SJCRH30 (cell line): ENCODE results near the gene ZNF12. TPM values are rescaled to one million over a fixed set of nuclear protein-coding genes. Genes with fewer than 3 reads are reported as not detected.
A peak's percentile ranks its signal among the peaks of the same experiment; 100 is the strongest.
"Not testable (repeated sequence)": the region's sequence is repeated elsewhere in the genome, so short reads cannot be mapped to it uniquely, and the experiment has no call there.

Source experiments
- DNase-seq, 2 experiments: peaks; one replicate each; pipeline ENCODE4 v3.0.0-alpha.2; 2015 to 2020
- H3K27ac ChIP-seq: fragments of 250-450 bp; sonication (Bioruptor Pico); 2 replicates; pipeline ENCODE4 v1.5.1; 2020; ENCODE audit warnings: mild to moderate bottlenecking, moderate library complexity
- H3K27me3 ChIP-seq: fragments of 250-450 bp; sonication (Bioruptor Pico); 2 replicates; pipeline ENCODE4 v1.5.1; 2020; ENCODE audit warnings: mild to moderate bottlenecking, moderate library complexity
- H3K36me3 ChIP-seq: fragments of 250-450 bp; sonication (Bioruptor Pico); 2 replicates; pipeline ENCODE4 v1.5.1; 2020; ENCODE audit warnings: mild to moderate bottlenecking, moderate library complexity
- H3K4me1 ChIP-seq: fragments of 250-450 bp; sonication (Bioruptor Pico); 2 replicates; pipeline ENCODE4 v1.5.1; 2020; ENCODE audit warnings: mild to moderate bottlenecking, moderate library complexity
- H3K4me3 ChIP-seq: fragments of 250-450 bp; sonication (Bioruptor Pico); 2 replicates; pipeline ENCODE4 v1.5.1; 2020; ENCODE audit warnings: mild to moderate bottlenecking, moderate library complexity
- H3K9me3 ChIP-seq: fragments of 250-450 bp; sonication (Bioruptor Pico); replicated peaks from 2 replicates; pipeline ENCODE4 v1.5.1; 2020; ENCODE audit warnings: mild to moderate bottlenecking, moderate library complexity
- total RNA-seq: library from RNA; depleted of rRNA; stranded (reverse); fragments of >200 nt; shearing (Covaris generic); gene quantifications from 2 replicates; pipeline ENCODE4 v1.2.3, GENCODE V29; 2014; rRNA removed

The ZNF12 gene
- 37.7 and 41.6 TPM in 2 replicates for total RNA-seq

- Histone ChIP-seq H3K9me3 (peaks cover 17% of the 10 kb centered on the region), H3K36me3 (peaks cover 28% of the 10 kb centered on the region), H3K4me3 (peak within 1 kb of the TSS; percentile 81), H3K27me3 (no peaks in the 10 kb centered on the region), H3K4me1 (no peaks in the 10 kb centered on the region), H3K27ac (peak within 1 kb of the TSS; percentile 87)
- DNase-seq = peak; percentile 98 to 99
Measured at GRCh38 chr7:6706666-6707407, at the start of gene ZNF12. ZNF12 (minus strand) TSS chr7:6706947; CDS start chr7:6705173, 1,774 bp downstream.

GRCh38 chr7:6753964-6754363 is 47.2 kb upstream of the ZNF12 start, which contains the start of gene RSPH10B2:
RSPH10B2 (plus strand) TSS chr7:6754103; CDS start chr7:6757678, 3,575 bp downstream.
- not testable (repeated sequence) for H3K36me3 ChIP-seq, H3K4me3 ChIP-seq, H3K9me3 ChIP-seq, DNase-seq, H3K4me1 ChIP-seq, H3K27ac ChIP-seq, H3K27me3 ChIP-seq

DNA sequence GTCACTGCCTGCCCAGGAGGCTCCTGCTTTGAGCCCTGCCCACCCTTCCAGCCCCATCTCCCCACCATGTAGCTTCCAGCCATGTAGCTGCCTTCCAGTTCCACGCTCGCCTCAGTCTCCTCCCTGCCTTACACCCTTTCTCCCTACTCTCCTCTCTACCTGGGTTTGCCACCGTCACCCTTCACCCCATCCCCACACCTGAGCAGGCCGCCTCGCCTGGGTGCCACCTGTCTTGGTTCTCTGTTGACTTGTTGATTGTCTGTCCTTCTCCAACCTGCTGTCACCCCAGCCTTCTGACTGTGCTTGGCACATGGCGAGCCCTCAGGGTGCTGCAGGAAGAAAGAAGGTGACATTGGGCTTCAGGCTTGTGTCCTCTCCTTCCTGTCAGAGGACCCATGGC is 43.4 kb upstream of the ZNF12 start:
- H3K27me3 ChIP-seq, H3K4me3 ChIP-seq, H3K27ac ChIP-seq, H3K9me3 ChIP-seq, H3K36me3 ChIP-seq, DNase-seq, H3K4me1 ChIP-seq: not testable (repeated sequence)

DNA sequence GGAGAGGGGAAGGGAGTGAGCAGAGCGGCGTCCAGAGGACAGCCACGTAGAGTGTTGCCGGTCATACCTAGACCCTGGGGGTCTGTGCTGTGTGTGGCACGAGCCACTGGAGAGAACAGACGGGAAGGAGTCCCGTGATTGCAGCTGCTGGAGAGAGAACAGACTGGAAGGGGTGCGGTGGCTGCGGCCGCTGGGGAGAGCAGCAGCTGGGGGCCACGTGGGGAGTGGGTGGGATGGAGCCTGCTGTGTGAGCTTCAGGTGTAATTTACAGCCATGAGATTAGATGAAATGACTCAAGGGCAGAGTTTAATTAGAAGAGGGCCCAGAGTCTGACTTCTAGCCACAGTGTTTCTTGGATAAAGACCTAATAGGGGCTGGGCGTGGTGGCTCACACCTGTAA is 42.6 kb upstream of the ZNF12 start:
- H3K9me3 ChIP-seq, H3K36me3 ChIP-seq, H3K27me3 ChIP-seq, DNase-seq, H3K4me1 ChIP-seq, H3K27ac ChIP-seq, H3K4me3 ChIP-seq: not testable (repeated sequence)

DNA sequence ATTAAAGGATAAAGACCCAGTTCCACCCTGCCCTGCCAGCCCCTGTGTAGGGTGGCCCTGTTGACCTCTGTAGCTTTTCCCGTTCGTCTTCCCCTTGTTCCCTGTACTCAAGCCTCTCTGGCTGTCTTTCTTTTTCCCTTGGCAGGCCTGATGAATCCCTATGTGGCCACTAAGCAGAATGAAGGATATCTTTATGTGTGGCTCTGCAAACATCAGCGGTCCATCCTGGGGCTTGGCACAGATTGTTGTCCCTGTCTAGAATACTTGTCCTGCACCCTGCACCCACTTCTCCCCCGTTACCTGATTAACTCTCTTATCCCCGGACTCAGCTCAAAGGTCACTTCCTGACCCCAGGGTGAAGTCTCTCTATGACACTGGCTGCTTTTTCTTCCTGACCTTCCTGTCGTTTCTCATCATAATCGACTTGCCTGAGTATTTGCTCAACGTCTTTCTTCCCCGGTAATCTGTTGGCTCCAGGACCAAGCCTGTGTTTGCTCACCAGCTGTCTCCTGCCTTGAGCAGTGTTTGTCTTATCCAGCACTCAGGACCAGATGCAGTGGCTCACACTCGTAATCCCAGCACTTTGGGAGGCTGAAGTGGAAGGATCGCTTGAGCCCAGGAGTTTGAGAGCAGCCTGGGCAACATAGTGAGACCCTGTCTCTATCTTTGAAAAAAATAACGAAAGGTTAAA is 37.8 kb upstream of the ZNF12 start:
- not testable (repeated sequence) for H3K4me3 ChIP-seq, H3K27ac ChIP-seq, H3K9me3 ChIP-seq, DNase-seq, H3K4me1 ChIP-seq, H3K27me3 ChIP-seq
- H3K36me3 ChIP-seq = peaks cover 12% of the 10 kb centered on the region; the same call in 1 of the 2 replicates

DNA sequence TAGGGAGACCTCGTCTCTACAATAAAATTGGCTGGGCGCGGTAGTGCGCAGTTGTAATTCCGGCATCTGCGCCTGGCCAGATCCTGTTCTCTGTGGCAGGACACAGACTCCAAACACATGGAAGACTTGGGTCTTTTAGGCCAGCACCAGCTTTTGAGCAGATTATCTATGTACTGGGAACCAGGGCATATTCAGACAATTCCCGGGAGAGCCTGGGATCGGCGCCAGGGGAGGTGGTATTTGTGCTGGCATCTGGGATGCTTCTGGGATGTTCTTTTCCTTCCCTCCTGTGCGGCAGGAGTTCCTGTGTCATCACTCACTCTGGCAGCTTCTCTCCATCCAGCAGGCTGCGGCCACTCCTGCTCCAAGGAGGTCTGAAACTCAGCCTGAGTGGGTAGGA is 31.7 kb upstream of the ZNF12 start:
- H3K4me3 ChIP-seq, H3K4me1 ChIP-seq, DNase-seq, H3K9me3 ChIP-seq, H3K27ac ChIP-seq, H3K27me3 ChIP-seq: not testable (repeated sequence)
- peaks cover 44% of the 10 kb centered on the region for H3K36me3 ChIP-seq

DNA sequence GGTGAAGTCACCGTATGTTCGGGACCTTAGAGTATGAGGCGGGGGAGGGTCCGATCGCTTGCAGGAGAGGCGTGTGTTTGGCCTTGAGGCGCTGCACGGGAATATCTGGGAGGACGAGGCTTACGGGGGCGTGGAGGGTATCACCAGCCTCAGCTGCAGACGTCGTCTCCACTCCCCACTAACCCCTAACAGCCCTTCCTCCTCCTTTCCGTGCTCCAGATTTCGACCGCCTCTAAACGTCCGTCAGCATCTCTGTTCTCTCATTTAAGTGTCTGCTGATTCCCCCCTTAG is 23.5 kb upstream of the ZNF12 start:
- DNase-seq = no peak
- Histone ChIP-seq H3K4me3 (peak overlapping the region; percentile 92), H3K27ac (peak overlapping the region; percentile 72), H3K36me3 (peaks cover 25% of the 10 kb centered on the region), H3K4me1 (no peaks in the 10 kb centered on the region), H3K27me3 (no peaks in the 10 kb centered on the region), H3K9me3 (no peaks in the 10 kb centered on the region)

DNA sequence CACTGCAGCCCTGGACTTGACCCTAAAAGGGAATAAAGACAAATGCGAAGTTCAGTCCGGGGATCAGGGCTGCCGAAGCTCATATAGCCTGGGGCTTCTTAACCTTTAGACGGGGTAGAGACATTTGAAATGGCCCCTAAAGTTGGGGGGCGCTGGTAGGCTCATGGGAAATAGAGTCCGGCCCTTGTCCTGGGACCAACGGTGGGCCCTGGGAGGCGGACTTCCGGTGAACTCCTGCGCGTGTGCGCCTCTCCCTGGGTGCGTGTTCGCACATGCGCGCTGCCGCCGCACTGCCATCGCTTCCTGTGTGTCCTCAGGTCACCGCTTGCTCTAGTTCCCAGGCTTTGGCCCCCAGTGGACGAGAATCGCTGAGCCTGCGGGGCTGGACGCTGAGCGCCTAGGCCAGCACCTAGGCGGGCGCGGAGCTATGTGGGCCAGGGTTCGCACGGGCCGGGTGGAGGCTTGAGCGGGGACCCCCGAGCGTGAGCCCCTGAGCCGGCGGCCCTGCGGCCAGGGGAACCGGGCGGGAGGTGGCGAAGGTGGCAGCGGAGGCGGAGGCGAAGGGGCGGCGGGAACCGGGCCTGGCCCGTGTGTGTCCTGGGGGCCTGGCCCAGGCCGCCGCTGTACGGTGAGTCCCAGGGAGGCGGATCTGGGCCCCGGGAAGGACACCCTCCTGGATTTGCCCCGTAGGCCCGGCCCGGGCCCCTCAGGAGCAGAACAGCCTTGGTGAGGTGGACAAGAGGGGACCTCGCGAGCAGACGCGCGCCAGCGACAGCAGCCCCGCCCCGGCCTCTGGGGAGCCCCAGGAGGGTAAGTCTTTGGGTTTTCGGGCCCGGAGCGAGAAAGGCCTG is 23.0 kb upstream of the ZNF12 start:
- Histone ChIP-seq H3K9me3 (no peaks in the 10 kb centered on the region), H3K27me3 (no peaks in the 10 kb centered on the region), H3K27ac (peak overlapping the region; percentile 72), H3K4me1 (no peaks in the 10 kb centered on the region), H3K36me3 (peaks cover 21% of the 10 kb centered on the region), H3K4me3 (peak overlapping the region; percentile 92)
- DNase-seq = peak; percentile 96 to 98

DNA sequence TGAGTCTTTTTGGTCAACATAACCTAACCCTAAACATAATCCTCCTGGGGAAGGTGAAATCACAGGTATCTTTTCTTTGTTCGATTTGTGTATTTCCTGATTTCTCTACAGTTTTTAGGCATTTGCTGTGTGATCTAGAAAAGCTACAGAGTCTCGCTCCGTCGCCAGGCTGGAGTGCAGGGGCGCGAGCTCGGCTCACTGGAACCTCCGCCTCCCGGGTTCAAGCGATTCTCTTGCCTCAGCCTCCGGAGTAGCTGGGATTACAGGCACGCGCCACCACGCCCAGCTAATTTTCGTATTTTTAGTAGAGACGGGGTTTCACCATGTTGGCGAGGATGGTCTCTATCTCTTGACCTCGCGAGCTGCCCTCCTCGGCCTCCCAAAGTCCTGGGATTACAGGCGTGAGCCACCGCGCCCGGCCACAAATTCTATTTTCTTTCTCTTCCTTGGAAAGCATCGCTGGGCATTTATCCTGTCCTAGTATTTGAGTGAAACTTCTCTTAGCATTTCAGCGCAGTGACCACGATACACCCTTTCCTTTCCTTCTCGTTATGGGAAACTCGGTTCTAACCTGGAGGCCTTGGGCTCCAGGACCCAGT is 22.2 kb upstream of the ZNF12 start:
- not testable (repeated sequence) for H3K27me3 ChIP-seq, H3K9me3 ChIP-seq, DNase-seq, H3K4me1 ChIP-seq
- Histone ChIP-seq H3K4me3 (peak overlapping the region; percentile 92), H3K27ac (peak overlapping the region; percentile 72), H3K36me3 (peaks cover 17% of the 10 kb centered on the region)

- no peak overlapping the region for H3K27ac ChIP-seq
- H3K27me3 ChIP-seq = no peaks in the 10 kb centered on the region
- peak in 1 of 2 experiments; percentile 17 for DNase-seq
Measured at GRCh38 chr7:6727663-6728062, 20.9 kb upstream of the ZNF12 start.

DNA sequence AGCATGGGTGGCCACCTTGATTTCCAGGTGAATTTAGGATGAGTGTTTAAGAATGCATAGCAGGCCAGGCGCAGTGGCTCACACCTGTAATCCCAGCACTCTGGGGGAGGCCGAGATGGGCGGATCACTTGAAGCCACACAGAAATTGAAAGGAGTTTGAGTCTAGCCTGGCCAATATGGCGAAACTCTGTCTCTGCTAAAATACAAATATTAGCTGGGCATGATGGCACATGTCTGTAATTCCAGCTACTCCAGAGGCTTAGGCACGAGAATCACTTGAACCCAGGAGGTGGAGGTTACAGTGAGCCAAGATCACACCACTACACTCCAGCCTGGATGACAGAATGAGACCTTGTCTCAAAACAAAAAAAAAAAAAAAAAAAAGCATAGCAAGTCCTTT is 19.6 kb upstream of the ZNF12 start:
- not testable (repeated sequence) for H3K36me3 ChIP-seq, H3K4me1 ChIP-seq, H3K27me3 ChIP-seq, H3K27ac ChIP-seq, DNase-seq, H3K4me3 ChIP-seq, H3K9me3 ChIP-seq

More at GRCh38 chr7:6727663-6728062, 20.9 kb upstream of the ZNF12 start:
- H3K4me1 ChIP-seq = no peaks in the 10 kb centered on the region
- no peaks in the 10 kb centered on the region for H3K9me3 ChIP-seq
- no peak overlapping the region for H3K4me3 ChIP-seq
- peaks cover 4% of the 10 kb centered on the region for H3K36me3 ChIP-seq

GRCh38 chr7:6725003-6725402 is 18.3 kb upstream of the ZNF12 start:
- Histone ChIP-seq H3K9me3 (no peaks in the 10 kb centered on the region), H3K36me3 (no peaks in the 10 kb centered on the region), H3K27me3 (no peaks in the 10 kb centered on the region), H3K4me3 (no peak overlapping the region), H3K4me1 (no peaks in the 10 kb centered on the region), H3K27ac (no peak overlapping the region)
- no peak for DNase-seq

DNA sequence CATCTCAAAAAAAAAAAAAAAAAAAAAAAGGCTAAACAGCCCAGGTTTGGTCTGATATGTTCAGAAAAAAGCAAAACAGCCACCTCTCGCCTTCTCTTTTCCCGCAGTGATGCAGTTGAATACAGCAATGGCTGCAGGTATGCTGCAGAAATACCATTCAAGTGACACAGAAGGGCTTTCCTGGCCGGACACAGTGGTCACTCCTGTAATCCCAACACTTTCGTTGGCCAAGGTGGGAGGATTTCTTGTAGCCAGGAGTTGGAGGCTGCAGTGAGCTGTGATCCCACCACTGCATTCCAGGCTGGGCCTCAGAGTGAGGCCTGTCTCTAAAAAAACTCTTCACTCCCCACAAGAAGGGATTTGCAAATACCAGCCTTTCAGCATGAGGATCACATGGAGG is 17.6 kb upstream of the ZNF12 start:
- H3K36me3 ChIP-seq, H3K4me1 ChIP-seq, DNase-seq, H3K27ac ChIP-seq, H3K27me3 ChIP-seq, H3K9me3 ChIP-seq, H3K4me3 ChIP-seq: not testable (repeated sequence)

DNA sequence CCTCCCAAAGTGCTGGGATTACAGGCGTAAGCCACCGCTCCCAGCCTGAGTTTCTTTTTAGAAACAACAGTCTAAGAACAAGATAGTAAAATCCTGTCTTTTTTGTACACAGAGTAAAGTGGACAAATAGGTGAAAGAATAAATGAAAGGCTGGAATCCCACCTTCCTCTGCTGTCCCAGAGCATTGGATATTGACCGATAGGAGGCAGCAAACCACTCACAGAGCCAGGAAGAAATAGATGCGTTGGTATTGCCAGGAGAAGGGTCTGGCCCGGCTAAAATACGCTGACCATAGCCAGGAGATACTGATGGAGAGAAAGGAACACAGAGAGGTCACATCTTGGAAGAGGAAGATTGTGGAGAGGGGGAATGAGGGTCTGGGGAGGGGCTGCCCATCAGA is 11.4 kb upstream of the ZNF12 start:
- no peak for DNase-seq
- H3K27me3 ChIP-seq = no peaks in the 10 kb centered on the region

GRCh38 chr7:6715898-6716297 is 9.2 kb upstream of the ZNF12 start:
- not testable (repeated sequence) for H3K27me3 ChIP-seq, DNase-seq, H3K4me3 ChIP-seq, H3K27ac ChIP-seq, H3K4me1 ChIP-seq, H3K36me3 ChIP-seq, H3K9me3 ChIP-seq

More for the DNA sequence above, 11.4 kb upstream of the ZNF12 start:
- no peak overlapping the region for H3K27ac ChIP-seq
- H3K36me3 ChIP-seq = no peaks in the 10 kb centered on the region
- H3K4me3 ChIP-seq = no peak overlapping the region
- no peaks in the 10 kb centered on the region for H3K4me1 ChIP-seq
- H3K9me3 ChIP-seq = no peaks in the 10 kb centered on the region
